ENCODE data around the gene DCAF11. TPM values are rescaled to one million over a fixed set of nuclear protein-coding genes. Genes with fewer than 3 reads are reported as not detected.

The DCAF11 gene
- polyA plus RNA-seq, 3 donors, result 75.4 to 83.3 (median 77.3) TPM

DNA sequence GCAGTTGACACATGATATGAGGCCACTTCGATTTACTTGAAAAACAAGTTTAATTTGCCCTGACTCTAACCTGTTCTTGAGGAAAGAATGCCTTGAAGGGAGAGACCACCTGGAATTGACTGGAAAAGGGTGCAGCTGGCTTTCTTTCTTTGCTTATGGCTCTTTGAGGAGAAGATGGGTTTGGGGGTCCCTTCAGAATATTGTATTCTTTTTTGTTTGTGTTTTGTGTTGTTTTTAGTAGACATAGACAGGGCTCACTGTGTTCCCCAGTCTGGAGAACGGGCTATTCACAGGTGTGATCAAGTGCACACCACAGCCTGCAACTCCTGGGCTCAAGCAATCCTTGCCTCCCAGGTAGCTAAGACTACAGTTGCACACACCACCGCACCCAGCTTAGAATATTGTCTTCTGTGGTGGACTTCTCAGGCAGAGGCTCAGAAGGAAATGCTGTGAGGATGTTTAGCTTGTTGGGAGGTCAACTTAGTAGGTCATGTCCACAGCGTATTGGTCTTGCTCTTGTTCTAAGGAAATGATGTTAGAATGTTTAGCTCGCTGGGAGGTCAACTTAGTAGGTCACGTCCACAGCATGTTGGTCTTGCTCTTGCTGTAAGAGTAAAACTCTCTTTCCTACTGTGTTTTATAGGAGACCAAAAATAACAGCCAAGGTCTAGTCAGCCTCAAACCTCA, 1.7 kb downstream of the DCAF11 start:
- DNase-seq (ENCODE audit: low read depth in 3 of 3, low spot score in 2 of 3), result no peak

DNA sequence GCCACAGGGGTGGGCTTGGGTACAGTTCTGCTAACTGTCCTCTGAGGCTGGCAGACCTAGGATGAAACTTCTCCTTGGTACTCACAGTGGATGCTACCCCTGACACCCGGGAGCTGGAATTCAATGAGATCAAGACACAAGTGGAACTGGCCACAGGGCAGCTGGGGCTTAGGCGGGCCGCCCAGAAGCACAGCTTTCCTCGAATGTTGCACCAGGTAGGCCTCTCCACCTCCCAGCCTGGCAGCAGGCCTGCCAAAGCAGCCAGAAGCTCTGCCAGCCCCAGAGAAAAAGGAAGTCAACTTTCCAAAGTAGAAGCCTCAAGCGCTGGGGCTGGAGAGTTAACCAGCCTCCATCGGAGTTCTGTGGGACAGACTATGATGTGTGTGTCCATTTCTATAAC, 2.6 kb downstream of the DCAF11 start:
- no peak for DNase-seq (ENCODE audit: low read depth in 3 of 3, low spot score in 2 of 3)

DNA sequence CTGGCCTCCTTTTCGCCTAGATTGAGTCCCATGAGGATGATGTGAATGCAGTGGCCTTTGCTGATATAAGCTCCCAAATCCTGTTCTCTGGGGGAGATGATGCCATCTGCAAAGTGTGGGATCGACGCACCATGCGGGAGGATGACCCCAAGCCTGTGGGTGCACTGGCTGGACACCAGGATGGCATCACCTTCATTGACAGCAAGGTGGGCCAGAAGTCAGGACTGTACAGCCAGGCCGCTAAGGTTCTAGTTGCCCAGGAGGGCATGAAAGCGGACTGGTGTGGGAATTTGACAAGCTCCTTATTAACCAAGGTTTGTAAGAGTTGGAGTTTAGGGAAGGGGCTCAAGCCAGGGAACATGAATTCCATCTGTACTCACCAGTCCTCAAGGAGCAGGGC, 5.1 kb downstream of the DCAF11 start:
- DNase-seq (ENCODE audit: low read depth in 3 of 3, low spot score in 2 of 3), result no peak

DNA sequence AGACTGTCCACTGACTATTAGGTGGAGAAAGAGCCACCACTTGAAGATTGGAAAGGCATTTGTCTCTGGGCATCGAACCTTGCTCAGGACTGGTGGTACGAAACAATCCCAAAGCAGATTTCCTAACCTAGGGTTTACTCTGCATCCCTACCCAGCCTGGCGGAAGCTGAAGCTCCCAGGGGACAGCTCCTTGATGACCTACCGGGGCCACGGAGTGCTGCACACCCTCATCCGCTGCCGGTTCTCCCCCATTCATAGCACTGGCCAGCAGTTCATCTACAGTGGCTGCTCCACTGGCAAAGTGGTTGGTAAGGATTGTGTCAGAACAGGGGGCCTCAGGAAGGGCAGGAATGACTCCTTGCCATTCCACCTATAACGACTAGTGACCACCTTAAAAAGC, 6.6 kb downstream of the DCAF11 start:
- no peak for DNase-seq (ENCODE audit: low read depth in 3 of 3, low spot score in 2 of 3)

DNA sequence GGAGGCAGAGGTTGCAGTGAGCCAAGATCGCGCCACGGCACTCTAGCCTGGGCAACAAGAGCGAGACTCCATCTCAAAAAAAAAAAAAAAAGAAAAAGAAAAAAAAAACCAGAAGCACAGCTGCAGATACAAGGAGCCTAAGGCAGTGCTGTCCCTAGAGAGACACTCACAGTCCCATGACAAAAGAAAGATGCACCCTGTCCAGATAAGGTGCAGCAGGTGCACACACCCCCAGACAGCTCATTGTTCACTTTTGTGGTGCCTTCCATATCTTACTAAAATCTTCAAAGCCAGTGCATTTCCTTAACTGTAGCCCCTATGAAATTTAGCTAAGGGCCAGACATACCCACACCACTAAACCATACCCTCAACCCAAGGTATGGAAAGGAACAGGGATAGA, 7.8 kb downstream of the DCAF11 start:
- no peak for DNase-seq (ENCODE audit: low read depth in 3 of 3, low spot score in 2 of 3)

DNA sequence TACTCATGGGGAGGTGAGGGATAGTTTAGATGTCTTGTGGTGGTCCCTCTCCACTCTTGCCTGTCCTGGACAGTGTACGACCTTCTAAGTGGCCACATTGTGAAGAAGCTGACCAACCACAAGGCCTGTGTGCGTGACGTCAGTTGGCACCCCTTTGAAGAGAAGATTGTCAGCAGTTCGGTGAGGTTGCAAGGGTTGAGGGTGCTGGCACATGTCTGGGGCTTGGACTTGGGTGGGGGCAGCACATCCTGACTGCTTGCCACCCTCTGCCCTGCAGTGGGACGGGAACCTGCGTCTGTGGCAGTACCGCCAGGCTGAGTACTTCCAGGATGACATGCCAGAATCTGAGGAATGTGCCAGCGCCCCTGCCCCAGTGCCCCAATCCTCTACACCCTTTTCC, 8.3 kb downstream of the DCAF11 start:
- no peak for DNase-seq (ENCODE audit: low read depth in 3 of 3, low spot score in 2 of 3)

DNA sequence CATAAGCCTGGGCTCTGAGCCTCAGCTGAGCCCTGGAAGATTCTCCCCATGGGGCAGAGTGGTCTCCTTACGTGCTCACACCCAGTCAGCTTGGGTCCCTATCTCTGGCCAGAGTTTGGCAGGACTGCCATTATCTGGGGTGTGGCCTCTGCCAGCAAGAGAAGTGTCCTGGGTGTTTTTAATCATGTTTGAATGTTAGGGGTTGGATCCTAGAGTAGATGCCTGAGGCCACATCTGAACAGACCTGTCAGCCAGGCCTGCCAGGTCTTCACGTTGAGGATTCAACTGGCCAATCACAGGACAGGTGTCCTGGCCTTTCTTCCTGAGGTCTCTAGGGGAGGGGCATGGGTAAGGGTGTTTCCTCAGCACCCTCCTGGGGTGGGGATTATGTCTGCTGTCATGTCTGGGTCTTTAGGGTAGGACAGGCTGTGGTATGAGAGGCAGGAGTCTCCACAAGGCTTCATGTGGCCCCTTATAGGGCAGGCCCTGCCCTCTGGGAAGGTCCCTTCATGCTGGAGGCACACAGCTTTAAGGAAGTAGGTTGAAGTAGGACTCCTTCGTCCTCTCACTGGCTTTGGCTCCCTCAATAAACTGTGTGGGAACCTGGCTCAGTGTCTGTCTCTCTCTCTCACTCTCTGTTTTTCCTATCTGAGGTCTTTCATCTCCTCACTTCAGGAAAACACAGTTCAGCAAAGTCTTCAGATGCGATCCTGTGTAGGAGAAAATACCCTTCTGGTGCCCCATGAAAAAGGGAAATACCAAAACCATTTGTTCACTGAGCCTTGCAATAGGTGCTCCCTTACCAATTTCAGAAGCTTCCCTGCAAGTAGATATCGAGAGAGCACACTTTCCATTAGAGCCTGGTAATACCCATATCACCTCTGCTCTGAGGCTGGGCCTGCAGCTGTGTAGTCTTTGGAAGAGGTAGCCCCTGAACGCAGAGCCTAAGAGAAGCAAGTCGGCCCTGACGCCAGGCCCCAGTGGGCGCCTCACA, 9.1 kb downstream of the DCAF11 start:
- no peak for DNase-seq (ENCODE audit: low read depth in 3 of 3, low spot score in 2 of 3)

DNA sequence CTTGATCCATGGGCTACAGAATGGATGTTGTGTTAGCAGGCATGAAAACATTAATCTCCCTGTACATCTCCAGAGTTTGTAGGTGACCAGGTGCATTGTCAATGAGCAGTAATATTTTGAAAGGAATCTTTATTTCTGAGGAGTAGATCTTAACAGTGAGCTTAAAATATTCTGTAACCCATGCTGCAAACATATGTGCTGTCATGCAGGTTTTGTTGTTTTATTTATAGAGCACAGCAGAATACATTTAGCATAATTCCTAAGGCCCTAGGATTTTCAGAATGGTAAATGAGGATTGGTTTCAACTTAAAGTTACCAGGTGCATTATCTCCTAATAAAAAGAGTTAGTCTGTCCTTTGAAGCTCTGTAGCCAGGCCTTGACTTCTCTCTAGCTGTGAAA, 12.4 kb downstream of the DCAF11 start:
- DNase-seq (ENCODE audit: low read depth in 3 of 3, low spot score in 2 of 3), result no peak

DNA sequence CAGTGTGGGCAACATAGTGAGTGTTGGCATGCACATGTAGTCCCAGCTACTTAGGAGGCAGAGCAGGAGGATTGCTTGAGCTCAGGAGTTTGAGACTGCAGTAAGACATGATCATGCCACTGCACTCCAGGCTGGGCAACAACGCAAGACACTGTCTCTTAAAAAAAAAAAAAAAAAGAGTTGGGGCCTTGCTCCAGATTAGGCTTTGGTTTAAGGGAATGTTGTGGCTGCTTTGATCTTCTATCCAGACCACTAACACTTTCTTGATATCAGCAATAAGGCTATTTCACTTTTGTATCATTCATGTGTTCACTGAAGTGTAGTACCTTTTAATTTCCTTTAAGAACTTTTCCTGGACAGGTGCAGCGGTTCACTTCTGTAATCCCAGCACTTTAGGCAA, 13.1 kb downstream of the DCAF11 start:
- DNase-seq (ENCODE audit: low read depth in 3 of 3, low spot score in 2 of 3), result no peak

DNA sequence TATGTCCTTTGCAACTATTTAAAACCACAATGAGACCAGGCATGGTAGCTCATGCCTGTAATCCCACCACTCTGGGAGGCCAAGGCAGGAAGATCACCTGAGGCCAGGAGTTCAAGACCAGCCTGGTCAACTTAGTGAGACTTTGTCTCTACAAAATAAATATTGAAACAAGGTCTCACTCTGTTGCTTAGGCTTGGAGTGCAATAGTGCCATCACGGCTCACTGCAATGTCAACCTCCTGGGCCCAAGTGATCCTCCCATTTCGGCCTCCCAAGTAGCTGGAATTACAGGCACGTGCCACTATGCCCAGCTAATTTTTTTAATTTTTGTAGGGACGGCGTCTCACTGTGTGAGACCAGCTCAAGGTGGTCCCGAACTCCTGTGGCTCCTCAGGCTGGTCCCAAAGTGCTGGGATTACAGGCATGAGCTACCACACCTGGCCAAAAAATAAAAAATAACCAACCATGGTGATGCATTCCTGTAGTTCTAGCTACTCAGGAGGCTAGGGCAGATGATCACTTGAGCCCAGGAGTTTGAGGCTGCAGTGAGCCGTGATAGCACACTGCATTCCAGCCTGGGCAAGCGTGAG, 14.9 kb downstream of the DCAF11 start:
- no peak for DNase-seq (ENCODE audit: low read depth in 3 of 3, low spot score in 2 of 3)

DNA sequence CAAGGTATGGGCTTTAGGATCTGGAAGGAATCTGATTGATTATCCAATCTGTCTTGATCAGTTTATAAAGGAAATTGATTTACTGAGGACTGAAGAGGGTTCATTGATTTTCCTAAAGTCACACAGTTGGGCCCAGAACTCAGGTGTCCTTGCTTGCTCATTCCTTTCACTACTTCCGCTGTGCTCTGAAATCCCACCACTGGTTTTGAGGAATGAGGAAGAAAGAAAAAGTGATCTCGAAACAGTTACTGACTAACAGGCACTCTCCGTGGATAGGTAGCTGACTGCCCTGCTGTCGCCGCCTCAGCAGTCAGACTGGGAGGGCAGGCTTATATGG, 15.8 kb downstream of the DCAF11 start, which contains the start of gene FITM1:
FITM1 (plus strand) TSS at position 280 of the 337 bp plus-strand sequence. CDS start 905 bp downstream, outside the sequence.
- no peak for DNase-seq (ENCODE audit: low read depth in 3 of 3, low spot score in 2 of 3)

DNA sequence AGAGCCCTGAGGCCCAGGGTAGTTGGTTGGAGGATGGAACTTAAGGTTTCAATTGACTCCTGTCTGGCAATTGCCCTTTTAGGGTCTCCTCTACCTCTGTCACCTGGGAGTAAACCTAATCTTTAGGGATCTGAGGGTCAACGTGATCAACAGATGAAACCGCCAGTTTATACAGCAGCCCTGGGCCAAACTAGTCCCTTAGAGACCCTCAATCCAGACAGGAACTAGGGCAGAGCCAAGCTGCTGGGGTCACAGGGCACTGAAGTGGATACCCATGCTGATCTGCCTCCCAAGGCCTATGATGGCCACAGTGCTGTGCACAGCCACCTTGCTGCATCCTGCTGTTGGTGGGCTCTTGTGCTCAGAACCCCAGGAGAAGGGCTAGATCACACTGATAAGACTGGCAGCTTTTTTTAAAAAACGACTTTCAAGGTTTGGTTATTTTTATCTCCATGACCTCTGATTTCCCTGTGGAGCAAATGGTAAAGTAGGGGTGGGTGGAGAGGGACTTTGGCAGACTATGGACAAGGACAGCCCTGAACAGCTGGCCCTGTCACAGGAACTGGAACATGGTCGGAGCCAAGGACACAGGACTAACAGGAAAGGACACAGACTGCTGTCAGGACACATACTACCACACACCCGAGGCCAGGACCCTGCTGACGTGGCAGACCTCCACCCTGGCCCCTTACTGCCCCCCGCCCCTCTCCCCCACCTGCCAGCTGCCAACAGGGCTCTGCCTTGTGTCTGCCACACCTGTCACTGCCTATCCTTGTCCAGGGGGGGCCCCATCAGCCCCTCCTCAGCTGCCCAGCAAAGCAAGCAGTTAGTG, 16.4 kb downstream of the DCAF11 start:
- no peak for DNase-seq (ENCODE audit: low read depth in 3 of 3, low spot score in 2 of 3)

DNA sequence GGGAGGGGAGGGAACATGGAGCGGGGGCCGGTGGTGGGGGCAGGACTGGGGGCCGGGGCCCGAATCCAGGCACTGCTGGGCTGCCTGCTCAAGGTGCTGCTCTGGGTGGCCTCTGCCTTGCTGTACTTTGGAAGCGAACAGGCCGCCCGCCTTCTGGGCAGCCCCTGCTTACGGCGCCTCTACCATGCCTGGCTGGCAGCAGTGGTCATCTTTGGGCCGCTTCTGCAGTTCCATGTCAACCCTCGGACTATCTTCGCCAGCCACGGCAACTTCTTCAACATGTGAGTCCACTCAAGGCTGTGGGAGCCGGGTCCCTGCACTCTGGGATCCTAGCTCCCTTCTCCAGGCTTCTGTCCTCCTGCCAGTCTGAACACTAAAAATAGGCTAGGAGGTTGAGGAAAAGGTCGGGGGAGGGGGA, 17.0 kb downstream of the DCAF11 start:
- DNase-seq (ENCODE audit: low read depth in 3 of 3, low spot score in 2 of 3), result no peak

DNA sequence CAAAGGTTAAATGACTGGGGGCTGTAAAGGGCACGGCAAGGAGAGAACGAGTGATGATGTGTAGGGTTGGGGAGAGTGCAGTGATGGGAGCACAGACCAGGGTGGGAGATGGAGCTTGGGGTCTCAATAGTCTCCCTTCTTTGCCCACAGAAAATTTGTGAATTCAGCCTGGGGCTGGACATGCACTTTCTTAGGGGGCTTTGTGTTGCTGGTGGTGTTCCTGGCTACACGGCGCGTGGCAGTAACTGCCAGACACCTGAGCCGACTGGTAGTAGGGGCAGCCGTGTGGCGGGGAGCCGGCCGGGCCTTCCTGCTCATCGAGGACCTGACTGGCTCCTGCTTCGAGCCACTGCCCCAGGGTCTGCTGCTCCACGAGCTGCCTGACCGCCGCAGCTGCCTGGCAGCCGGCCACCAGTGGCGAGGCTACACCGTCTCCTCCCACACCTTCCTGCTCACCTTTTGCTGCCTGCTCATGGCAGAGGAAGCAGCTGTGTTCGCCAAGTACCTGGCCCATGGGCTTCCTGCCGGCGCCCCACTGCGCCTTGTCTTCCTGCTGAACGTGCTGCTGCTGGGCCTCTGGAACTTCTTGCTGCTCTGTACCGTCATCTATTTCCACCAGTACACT, 17.6 kb downstream of the DCAF11 start:
- no peak for DNase-seq (ENCODE audit: low read depth in 3 of 3, low spot score in 2 of 3)

DNA sequence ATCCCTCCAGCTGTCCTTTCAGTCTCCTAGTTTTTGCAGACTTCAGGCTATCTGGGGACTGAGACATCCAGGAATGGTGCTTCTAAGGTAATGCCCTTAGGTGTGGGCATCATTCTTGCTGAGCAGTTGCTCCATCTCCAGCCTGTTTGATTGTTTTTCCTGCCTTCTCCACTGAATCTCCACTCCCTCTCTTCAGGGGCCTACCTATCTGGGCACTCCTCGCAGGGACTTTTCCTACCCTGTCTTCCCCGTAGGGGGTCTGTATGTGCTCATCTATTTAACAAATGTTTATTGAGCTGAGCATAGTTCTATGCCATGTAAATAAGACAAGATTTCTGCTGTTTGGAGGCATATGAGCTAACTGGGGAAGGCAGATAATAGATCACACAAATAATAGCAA, 18.4 kb downstream of the DCAF11 start:
- DNase-seq (ENCODE audit: low read depth in 3 of 3, low spot score in 2 of 3), result no peak

DNA sequence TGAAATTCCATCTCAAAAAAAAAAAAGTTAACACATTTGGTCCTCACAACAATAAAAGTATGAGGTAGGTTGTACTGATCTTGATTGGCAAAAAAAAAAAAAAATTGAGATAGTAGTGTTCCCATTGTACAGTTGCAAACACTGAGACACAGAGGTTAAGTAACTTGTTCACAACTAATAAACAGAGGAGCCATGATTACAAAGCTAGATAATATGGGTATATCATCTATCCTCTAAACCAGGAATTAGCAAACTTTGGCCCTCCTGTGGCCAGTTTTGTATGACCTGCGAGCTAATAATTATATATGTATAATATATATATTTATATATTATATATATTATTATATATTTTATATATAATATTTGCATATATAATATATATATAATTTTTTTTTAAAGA, 19.2 kb downstream of the DCAF11 start:
- DNase-seq (ENCODE audit: low read depth in 3 of 3, low spot score in 2 of 3), result no peak

DNA sequence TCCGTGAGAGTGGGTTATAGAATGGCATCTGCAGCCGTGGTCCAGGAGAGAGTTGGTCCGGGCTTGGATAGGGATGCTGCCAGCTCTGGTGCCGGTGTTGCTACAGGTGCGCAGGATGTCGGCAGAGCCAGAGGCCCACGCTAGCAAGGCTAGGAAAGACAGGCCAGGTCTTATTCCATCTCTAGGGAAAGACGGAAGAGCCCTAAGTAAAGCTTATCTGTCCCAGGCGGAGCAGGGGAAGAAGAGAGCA, 20.9 kb downstream of the DCAF11 start:
- no peak for DNase-seq (ENCODE audit: low read depth in 3 of 3, low spot score in 2 of 3)

DNA sequence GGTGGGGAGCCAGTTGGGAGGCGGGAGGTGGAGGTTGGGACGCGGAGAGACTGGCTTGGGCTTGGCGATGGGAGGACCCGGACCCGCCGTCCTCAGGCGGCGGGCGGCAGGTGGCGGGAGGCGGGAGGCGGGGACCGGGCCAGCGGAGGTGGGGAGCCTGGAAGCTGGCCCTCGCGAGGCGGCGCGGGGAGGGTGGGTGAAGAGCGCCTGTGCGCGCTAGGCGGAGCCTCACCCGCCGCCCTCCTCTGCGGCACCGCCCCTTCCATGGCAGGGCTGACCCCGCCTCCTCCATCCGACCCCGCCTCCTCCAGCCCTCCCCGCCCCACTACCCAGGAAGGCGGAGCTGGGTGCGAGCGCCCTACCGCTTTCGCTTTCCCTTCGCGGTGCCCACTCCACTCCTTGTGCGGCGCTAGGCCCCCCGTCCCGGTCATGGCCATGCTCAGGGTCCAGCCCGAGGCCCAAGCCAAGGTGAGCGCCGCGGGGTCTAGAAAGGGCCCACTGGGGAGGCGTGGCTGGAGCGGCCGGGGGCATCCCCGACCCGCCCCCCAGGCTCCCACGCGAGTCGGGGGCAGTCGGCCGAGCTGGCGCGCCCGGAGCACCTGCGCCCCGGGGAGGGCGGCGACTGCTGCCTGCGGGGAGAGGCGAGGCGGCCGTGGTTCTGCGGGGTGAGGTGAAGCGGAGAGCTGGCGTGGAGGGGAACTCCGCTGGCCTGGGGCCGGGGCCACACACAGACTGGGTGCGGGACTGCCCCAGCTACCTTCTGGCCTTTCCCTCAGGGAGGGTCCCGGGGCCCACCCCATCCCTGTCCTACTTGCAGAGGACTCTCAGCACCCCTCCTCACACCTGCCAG, 21.5 kb downstream of the DCAF11 start, which contains the start of gene PSME1:
PSME1 (plus strand) TSS at position 361 of the 850 bp plus-strand sequence; CDS start at position 430, 69 bp downstream.
- DNase-seq (ENCODE audit: low read depth in 3 of 3, low spot score in 2 of 3), result peak in 2 of 3 donors; percentile 66 to 80

All from right renal cortex interstitium (tissue), 3 donors.